Activated T-helper 1 cell treated with anti-CD3 and anti-CD28 coated beads, Interleukin-12 subunit alpha, Interleukin-12 subunit beta, Interleukin-2, Interleukin-4 antibody, amounts not matched to agents 30 ng/mL and 10 ng/mL and 1 ng/mL, durations not matched to agents 14 hours and 24 hours and 36 hours (primary cell): ENCODE results near the gene FCER2. TPM values are rescaled to one million over a fixed set of nuclear protein-coding genes. Genes with fewer than 3 reads are reported as not detected.

Experiments used
- DNase-seq: peaks from one replicate; pipeline ENCODE4 v3.0.0; 2021; ENCODE audit warnings: low spot score
- H3K27ac Mint-ChIP-seq: one replicate; pipeline ENCODE4 v1.8.0; 2021; ENCODE audit warnings: mild to moderate bottlenecking, mixed read lengths
- H3K27me3 Mint-ChIP-seq: one replicate; pipeline ENCODE4 v1.8.0; 2022; ENCODE audit warnings: mild to moderate bottlenecking, moderate library complexity, mixed read lengths; ENCODE audit not compliant: insufficient read depth
- H3K36me3 Mint-ChIP-seq: one replicate; pipeline ENCODE4 v1.8.0; 2021; ENCODE audit warnings: low read depth, mixed read lengths
- H3K4me1 Mint-ChIP-seq: one replicate; pipeline ENCODE4 v1.8.0; 2021; ENCODE audit warnings: low read depth, mixed read lengths
- H3K4me3 Mint-ChIP-seq: one replicate; pipeline ENCODE4 v1.8.0; 2021; ENCODE audit warnings: mild to moderate bottlenecking, moderate library complexity, mixed read lengths
- H3K9me3 Mint-ChIP-seq: one replicate; pipeline ENCODE4 v1.8.0; 2021; ENCODE audit warnings: mixed read lengths
- intact Hi-C: fragments of 100-400 bp; cut with micrococcal nuclease; formaldehyde crosslinking; loops from one replicate; pipeline ENCODE4 v1.15.1; 2024
- total RNA-seq: library from RNA; stranded (reverse); gene quantifications from 2 replicates; pipeline ENCODE4 v1.2.3, GENCODE V29; 2022

Gene FCER2
- total RNA-seq, 1 donor from 2014 or later, result not detected

DNA sequence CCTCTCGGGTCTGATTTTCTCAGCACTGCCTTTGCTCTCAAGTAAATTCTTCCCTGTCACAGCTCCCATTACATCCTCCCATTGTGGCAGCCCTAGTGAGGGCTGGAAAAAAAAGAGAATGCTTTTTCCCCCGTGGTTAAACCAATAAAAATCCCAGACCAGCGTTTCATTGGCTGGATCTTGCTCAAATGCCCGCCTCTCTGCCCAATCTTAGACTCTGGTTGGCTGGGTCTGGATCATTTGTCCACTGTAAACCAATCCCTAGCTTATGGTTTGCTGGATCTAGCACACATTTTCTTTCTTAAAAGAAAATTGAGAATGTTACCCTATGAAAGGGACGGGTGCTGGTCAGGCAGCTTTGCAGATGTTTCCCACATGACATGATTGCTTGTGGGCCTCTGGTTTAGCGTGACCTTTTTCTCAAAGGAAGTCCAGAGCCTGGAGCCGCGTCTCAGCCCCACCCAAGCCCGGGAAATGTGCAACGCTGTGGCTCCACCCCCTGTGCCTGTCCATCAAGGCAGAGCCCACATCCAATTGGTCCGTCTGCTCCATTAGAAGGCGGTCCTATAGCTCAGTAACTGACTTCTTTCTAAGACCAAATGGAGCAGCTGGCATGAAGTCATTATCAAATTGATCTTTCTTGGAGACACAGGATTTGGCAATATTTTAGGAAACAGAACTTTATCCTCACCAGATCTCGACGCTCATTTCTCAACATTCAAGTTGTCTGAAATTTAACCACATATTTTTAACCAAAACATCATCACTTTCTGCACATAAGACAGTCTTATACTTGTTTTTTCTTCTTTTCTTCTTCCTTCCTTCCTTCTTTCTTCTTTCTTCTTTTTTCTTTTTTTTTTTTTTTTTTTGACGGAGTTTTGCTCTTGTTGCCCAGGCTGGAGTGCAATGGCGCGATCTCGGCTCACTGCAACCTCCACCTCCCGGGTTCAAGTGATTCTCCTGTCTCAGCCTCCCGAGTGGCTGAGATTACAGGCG is 27.6 kb downstream of the FCER2 start:
- Mint-ChIP-seq H3K27ac (no peak overlapping the region), H3K4me1 (peaks cover 41% of the 10 kb centered on the region), H3K36me3 (no peaks in the 10 kb centered on the region), H3K9me3 (no peaks in the 10 kb centered on the region), H3K4me3 (no peak overlapping the region), H3K27me3 (peaks cover 49% of the 10 kb centered on the region)
- no peak for DNase-seq
- intact Hi-C loops, result no loop called here

DNA sequence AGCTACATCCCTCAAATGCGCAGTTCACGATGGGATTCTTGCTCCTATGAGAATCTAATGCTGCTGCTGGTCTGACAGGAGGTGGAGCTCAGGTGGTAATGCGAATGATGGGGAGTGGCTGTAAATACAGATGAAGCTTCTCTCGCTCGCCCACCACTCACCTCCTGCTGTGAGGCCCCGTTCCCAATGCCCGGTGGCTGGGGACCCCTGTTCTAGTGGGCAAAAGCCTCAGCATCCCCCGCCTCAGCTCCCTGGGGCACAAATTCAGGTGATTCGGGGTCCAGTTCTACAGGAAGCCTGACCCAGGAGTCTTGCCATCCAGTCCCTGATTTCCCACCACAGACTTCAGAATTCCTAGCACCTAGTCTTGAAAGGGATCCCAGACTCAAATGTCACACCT is 29.4 kb downstream of the FCER2 start:
- Mint-ChIP-seq H3K36me3 (no peaks in the 10 kb centered on the region), H3K27ac (no peak overlapping the region), H3K4me3 (no peak overlapping the region), H3K9me3 (no peaks in the 10 kb centered on the region), H3K27me3 (peaks cover 55% of the 10 kb centered on the region), H3K4me1 (peaks cover 28% of the 10 kb centered on the region)
- no peak for DNase-seq
- intact Hi-C loops, result no loop called here

DNA sequence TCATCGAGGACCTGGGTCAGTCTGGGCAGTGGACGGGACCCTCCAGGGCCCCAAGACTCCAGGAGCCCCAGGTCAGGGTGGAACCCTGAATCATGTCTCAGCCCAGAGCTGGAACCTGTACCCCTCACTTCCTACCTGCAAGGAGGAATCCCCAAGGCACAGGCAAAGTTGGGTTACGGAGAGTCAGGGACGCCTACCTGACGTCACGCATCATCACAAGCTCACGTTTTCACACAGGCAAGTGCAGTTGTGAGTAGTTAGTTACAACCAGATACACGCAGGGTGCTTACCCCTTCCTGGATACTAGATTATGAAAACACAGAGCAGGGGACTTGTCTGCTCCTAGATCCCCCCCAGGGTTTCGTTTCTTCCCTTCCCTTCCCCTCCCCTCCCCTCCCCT is 31.1 kb downstream of the FCER2 start:
- peaks cover 16% of the 10 kb centered on the region for H3K4me1 Mint-ChIP-seq
- no peak for DNase-seq
- H3K27me3 Mint-ChIP-seq, result peaks cover 41% of the 10 kb centered on the region
- no peaks in the 10 kb centered on the region for H3K9me3 Mint-ChIP-seq
- intact Hi-C loops, result no loop called here
- H3K4me3 Mint-ChIP-seq, result peak overlapping the region; percentile 30
- no peaks in the 10 kb centered on the region for H3K36me3 Mint-ChIP-seq
- H3K27ac Mint-ChIP-seq, result no peak overlapping the region

DNA sequence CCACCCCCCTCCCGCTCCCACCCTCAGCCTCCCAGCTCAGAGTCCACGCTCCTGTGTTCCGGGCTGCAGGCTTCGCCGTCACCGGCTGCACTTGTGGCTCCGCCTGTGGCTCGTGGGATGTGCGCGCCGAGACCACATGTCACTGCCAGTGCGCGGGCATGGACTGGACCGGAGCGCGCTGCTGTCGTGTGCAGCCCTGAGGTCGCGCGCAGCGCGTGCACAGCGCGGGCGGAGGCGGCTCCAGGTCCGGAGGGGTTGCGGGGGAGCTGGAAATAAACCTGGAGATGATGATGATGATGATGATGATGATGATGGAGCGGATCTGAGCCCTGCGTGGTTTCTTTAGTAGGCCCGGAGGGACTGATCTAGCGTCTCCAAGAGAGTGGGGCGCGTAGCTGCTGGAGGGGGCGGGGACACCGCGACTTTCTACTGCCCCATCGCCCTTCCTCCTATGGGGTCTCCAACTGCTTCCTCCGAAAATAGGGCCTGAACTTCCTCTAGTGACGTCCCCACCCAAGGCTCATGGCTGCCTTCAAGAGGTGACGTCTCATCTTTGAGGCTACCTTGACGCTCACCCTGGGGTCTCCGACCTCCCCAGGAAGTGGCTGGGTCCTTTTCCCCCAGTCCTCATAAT is 31.7 kb downstream of the FCER2 start:
- Mint-ChIP-seq H3K36me3 (no peaks in the 10 kb centered on the region), H3K9me3 (no peaks in the 10 kb centered on the region), H3K27me3 (peaks cover 41% of the 10 kb centered on the region), H3K4me1 (peaks cover 13% of the 10 kb centered on the region), H3K4me3 (peak overlapping the region; percentile 30), H3K27ac (no peak overlapping the region)
- peak; percentile 11 for DNase-seq
- intact Hi-C loops, result no loop called here

DNA sequence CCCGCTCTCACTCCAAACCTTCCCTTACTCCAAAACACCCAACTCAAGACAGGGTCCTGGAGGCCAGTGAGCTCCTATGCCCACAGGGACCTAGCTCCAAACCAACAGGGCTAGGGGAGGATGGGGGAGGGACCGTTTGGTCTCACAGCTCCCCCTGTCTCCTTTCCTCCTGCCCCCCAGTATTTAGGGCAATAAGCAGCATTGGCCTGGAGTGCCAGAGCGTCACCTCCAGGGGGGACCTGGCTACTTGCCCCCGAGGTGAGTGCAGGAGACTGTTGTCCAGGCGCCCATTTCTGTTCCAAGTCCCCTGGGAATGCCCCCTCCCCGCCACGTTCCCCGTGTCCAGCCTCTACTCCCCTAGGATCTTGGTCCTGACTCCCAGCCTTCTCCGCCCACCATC is 32.3 kb downstream of the FCER2 start:
- Mint-ChIP-seq H3K27ac (no peak overlapping the region), H3K4me1 (peaks cover 12% of the 10 kb centered on the region), H3K27me3 (peaks cover 41% of the 10 kb centered on the region), H3K36me3 (no peaks in the 10 kb centered on the region), H3K4me3 (no peak overlapping the region), H3K9me3 (no peaks in the 10 kb centered on the region)
- DNase-seq, result no peak
- intact Hi-C loops, result no loop called here

DNA sequence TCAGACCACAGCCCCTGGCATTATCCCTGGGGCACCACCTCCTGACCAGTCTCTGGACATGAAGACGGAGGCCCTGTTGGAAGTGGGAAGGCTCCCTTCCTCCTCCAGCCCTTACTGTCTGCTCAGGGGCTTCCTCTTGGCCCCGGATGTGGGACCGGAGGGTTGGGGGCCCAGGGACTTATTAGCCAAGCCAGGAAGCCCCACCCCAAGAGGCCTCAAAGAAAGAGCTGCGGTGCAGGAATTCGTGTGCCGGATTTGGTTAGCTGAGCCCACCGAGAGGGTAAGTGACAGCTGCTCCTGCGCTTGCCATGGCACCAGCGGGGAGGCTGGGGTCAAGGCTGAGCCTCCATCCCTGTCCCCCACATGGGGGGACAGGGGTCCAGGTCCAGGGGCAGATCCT is 33.1 kb downstream of the FCER2 start, which contains the start of gene RETN:
RETN (plus strand) TSS at position 208 of the 400 bp plus-strand sequence. CDS start 278 bp downstream, outside the sequence.
- H3K4me3 Mint-ChIP-seq, result no peak within 1 kb of the TSS
- no peaks in the 10 kb centered on the region for H3K9me3 Mint-ChIP-seq
- H3K27me3 Mint-ChIP-seq, result peaks cover 33% of the 10 kb centered on the region
- no peak within 1 kb of the TSS for H3K27ac Mint-ChIP-seq
- no peaks in the 10 kb centered on the region for H3K36me3 Mint-ChIP-seq
- peaks cover 4% of the 10 kb centered on the region for H3K4me1 Mint-ChIP-seq
- no peak for DNase-seq
- intact Hi-C loops, result no loop called here

DNA sequence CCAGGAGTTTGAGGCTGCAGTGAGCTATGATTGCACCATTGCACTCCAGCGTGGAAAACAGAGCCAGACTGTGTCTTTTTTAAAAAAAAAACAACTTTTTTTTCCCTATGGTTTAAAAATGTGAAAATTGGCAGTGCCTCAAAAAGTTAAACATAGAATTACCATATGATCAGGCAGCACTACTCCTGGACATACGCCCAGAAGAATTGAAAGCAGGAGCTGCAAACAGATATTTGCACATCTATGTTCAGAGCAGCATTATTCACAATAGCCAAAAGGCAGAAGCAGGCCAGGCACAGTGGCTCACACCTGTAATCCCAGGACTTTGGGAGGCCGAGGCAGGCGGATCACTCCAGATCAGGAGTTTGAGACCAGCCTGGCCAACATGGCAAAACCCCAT is 36.9 kb downstream of the FCER2 start:
- Mint-ChIP-seq H3K27me3 (peaks cover 8% of the 10 kb centered on the region), H3K36me3 (no peaks in the 10 kb centered on the region), H3K4me1 (peaks cover 4% of the 10 kb centered on the region), H3K27ac (no peak overlapping the region), H3K4me3 (no peak overlapping the region), H3K9me3 (no peaks in the 10 kb centered on the region)
- intact Hi-C loops, result no loop called here
- DNase-seq, result no peak

DNA sequence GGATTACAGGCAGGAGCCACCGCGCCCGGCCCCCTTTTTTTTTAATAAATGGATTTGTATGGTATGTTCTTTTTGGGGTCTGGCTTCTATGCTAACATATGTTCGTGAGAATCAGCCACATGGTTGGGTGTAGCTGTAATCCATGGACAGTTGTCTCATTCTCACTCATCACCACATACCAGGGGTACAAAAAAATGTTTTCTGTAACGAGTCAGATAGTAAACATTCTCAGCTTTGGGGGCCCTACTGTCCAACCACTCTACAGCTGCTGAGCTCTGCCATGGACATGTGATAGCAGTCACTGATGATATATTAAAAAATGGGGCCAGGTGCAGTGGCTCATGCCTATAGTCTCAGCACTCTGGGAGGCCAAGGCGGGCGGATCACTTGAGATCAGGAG is 38.2 kb downstream of the FCER2 start:
- no peak overlapping the region for H3K4me3 Mint-ChIP-seq
- no peaks in the 10 kb centered on the region for H3K4me1 Mint-ChIP-seq
- peaks cover 4% of the 10 kb centered on the region for H3K27me3 Mint-ChIP-seq
- no peak for DNase-seq
- intact Hi-C loops, result no loop called here
- H3K27ac Mint-ChIP-seq, result no peak overlapping the region
- no peaks in the 10 kb centered on the region for H3K36me3 Mint-ChIP-seq
- H3K9me3 Mint-ChIP-seq, result no peaks in the 10 kb centered on the region

DNA sequence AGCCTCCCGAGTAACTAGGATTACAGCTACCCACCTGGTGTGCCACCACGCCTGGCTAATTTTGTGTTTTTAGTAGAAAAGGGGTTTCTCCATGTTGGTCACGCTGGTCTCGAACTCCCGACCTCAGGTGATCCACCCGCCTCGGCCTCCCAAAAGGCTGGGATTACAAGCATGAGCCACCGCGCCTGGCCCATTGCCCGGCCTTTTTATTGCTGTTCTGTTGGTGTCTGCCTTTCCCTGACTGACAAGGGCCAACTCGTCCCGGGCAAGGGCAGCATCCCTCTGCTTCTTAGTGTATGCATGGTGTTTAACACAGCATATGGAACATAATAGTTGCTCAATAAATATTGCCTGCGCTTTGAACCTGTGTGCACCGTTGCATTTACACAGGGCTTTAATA is 39.3 kb downstream of the FCER2 start:
- Mint-ChIP-seq H3K4me1 (peaks cover 8% of the 10 kb centered on the region), H3K36me3 (no peaks in the 10 kb centered on the region), H3K4me3 (no peak overlapping the region), H3K27me3 (no peaks in the 10 kb centered on the region), H3K9me3 (no peaks in the 10 kb centered on the region), H3K27ac (no peak overlapping the region)
- intact Hi-C loops, result no loop called here
- DNase-seq, result no peak

DNA sequence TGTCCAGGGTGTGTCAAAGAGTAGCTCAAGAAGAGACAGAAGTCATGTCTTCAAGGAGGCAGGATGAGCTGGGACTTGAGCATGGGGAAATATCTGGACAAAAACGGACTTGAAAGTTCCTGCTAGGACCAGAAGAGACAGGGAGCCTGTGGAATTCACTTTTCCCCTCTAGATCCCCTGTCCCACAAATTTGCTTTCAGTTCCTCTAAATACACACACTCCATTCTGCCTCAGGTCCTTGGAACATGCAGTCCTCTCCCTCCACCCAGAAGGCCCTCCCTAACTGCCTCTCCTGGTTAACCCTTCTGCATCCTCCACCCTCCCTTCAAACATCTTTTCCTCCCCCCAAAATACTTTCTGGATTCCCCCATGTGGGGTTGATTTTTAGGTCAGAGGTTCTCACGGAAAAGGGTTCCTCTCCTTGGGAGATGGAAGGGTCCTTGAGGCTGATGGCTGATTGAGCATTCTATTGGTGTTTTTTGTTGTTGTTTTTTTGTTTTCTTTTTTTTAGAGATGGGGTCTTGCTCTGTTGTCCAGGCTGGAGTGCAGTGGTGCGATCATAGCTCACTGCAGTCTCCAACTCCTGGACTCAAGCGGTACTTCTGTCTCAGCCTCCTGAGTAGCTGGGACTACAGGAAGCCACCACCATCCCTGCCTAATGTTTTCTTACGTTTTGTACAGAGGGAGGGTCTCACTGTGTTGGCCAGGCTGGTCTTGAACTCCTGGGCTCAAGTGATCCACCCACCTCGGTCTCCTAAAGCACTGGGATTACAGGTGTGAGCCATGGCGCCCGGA is 40.0 kb downstream of the FCER2 start:
- H3K4me3 Mint-ChIP-seq, result no peak overlapping the region
- no peak for DNase-seq
- H3K9me3 Mint-ChIP-seq, result no peaks in the 10 kb centered on the region
- peaks cover 2% of the 10 kb centered on the region for H3K27me3 Mint-ChIP-seq
- H3K36me3 Mint-ChIP-seq, result no peaks in the 10 kb centered on the region
- no peak overlapping the region for H3K27ac Mint-ChIP-seq
- peaks cover 15% of the 10 kb centered on the region for H3K4me1 Mint-ChIP-seq
- intact Hi-C loops, result no loop called here

DNA sequence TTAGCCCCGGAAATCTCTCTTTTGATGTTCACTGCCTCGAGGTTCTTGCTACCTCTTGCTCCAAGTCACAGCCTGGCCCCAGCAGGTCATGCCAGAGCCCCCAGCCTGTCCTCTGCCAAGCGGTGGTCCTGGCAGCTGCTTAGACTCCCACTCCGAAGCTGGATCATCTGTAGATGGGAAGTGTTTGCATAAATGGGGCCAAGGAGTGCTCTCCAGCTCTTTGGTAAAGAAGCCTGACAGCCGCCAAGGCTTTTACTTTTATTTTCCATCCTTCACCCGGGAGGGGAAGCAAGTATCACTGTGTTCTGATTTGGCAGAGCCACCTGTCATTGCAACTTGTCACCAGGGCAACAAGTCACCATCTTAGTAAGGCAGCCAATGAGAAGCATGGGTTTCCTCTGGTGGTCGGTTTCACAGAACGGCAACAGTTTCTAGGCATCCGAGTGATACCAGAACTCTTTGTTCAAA is 43.7 kb downstream of the FCER2 start:
- Mint-ChIP-seq H3K27ac (peak overlapping the region; percentile 58), H3K4me3 (peak overlapping the region; percentile 50), H3K27me3 (peaks cover 2% of the 10 kb centered on the region), H3K36me3 (no peaks in the 10 kb centered on the region), H3K4me1 (peaks cover 19% of the 10 kb centered on the region), H3K9me3 (no peaks in the 10 kb centered on the region)
- DNase-seq, result peak; percentile 55
- intact Hi-C loops, result no loop called here

DNA sequence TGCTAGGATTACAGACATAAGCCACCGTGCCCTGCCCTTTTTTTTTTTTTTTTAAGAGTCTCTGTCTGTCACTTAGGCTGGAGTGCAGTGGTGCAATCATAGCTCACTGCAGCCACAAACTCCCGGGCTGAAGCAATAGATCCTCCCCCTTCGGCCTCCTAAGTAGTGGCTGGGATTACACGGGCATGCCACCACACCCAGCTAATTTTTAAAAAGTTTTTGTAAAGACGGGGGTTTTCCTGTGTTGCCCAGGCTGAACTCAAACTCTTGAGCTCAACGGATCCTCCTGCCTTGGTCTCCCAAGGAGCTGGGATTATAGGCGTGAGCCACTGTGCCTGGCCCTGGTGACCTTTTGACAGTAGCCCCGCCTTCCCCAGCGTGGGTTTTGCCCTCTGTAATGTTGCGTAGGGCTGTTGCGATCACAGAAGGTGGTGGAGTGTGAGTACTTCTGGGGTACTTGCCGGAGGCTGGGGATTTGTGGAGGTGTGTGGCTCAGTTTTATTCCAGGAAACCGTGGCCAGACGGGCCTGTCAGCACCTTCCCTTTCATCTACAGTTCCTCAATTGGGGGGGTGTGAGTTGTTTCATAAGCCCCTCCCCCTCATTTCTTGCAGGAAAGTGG is 44.7 kb downstream of the FCER2 start:
- Mint-ChIP-seq H3K4me3 (no peak overlapping the region), H3K27ac (peak overlapping the region; percentile 68), H3K9me3 (no peaks in the 10 kb centered on the region), H3K36me3 (no peaks in the 10 kb centered on the region), H3K4me1 (peaks cover 23% of the 10 kb centered on the region), H3K27me3 (peaks cover 2% of the 10 kb centered on the region)
- intact Hi-C loops, result no loop called here
- no peak for DNase-seq
